Activated CD8-positive, alpha-beta memory T cell treated with anti-CD3 and anti-CD28 coated beads for 48 hours (primary cell): Measurements from ENCODE around the gene PHKA1.
"Not testable (repeated sequence)": the region's sequence is repeated elsewhere in the genome, so short reads cannot be mapped to it uniquely, and the experiment has no call there.

ENCODE experiments used
- DNase-seq, 3 experiments: peaks; one replicate each; pipeline ENCODE4 v3.0.0-alpha.2; 2020; ENCODE audit warnings: low read depth in 2 of 3, low spot score in 2 of 3

The PHKA1 gene

DNA sequence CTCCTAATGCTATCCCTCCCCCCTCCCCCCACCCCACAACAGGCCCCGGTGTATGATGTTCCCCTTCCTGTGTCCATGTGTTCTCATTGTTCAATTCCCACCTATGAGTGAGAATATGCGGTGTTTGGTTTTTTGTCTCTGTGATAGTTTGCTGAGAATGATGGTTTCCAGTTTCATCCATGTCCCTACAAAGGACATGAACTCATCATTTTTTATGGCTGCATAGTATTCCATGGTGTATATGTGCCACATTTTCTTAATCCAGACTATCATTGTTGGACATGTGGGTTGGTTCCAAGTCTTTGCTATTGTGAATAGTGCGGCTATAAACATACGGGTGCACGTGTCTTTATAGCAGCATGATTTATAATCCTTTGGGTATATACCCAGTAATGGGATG, 44.6 kb downstream of the PHKA1 start:
- not testable (repeated sequence) for DNase-seq

DNA sequence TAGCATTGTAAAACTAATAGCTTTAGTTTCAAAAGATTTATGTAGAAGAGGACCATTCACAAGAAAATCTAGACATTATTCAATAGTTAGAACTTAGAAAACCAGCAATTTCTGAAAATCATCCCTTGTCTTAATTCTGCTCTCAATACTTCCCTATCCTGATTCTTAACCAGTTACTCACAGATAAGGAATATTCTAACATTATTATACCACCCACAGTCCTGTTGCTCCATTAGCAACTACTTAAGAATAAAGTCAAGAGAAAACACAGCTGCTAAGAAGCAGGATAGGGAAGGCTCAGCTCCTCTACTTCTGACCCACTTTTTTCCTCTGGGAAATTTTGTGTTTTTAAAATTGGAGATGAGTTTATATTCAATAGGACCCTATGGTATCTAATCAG, 47.7 kb downstream of the PHKA1 start:
- no peak for DNase-seq

DNA sequence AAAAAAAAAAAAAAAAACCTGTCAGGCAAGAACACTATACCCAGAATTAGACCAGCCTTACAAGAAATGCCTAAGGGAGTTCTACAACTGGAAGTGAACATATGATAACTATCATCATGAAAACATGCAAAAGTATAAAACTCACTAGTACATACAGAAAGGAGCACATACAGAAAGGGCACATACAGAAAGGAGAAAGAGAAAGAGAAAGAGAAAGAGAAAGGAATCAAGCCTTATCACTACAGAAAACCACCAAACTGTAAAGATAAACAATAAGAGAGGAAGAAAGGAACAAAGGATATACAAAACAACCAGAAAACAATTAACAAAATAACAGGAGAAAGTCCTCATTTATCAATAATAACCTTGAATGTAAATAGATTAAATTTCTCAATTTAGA, 50.4 kb downstream of the PHKA1 start:
- DNase-seq: no peak

DNA sequence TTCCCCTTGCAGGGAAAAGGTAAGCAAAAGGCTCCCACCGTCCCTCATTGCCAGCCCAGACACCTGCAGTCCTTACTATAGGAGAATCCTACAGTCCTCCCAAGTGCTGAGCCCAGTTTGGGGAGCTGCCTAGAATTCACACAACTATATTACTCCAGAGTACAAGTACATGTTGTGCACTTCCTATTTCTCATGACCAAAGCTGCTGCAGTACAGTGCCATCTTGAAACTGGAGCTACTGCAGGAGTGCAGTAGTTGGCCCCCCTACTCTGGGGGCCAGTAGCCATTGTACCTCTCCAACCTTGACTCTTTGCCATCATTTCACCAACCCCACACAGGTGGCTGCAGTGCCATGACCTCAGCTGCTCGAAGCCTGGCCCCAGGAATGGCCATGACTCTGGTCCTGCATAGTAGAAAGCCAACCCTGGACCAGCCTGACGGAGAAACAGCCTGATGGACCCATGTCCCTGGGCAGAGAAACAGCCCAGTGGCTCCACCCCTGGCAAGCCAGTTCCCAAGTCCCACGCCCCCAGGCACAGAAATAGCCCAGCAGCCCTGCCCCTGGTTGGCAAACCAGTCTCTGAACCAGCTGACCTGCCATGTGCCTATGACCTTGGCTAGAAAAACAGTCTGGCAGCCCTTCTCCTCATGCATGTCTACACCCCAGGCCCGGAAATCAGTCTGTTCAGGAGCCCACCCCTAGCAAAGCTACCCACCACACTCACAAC, 51.9 kb downstream of the PHKA1 start:
- DNase-seq: no peak

DNA sequence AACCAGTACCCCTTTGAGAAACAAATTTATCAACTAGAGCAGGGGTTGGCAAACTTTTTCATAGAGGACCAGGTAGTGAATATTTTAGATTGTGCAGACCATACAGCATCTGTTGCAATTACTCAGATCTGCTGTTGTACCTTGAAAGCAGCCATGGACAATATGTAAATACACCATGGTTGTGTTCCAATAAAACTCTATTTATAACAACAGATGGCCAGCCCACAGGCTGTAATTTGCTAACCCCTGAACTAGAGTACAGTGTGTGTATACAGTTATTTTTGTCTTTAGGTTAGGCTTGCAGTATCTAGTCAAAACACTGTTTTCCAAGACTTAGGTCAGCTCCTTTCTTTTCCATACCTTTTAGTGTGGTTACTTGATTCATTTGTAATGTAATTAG, 54.4 kb downstream of the PHKA1 start:
- DNase-seq: no peak

DNA sequence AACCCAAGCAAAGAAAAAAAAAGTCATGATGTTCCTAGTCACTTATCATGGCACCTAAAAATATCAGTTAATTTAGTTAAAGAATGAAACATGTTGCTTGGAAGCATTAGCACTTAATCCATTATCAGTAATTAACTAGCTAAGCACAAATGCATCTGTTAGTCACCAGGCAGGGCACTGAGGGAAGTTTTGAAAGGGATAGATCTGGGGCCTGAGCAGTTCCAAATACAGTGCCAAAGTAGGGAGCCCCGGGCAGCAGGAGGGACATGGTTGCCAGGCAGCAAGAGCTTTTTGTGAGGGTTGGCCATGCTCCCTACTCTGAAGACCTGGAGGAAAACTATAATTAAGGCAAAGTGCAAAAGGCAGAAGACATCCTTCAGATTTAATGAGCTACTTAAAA, 62.0 kb downstream of the PHKA1 start:
- DNase-seq: no peak

DNA sequence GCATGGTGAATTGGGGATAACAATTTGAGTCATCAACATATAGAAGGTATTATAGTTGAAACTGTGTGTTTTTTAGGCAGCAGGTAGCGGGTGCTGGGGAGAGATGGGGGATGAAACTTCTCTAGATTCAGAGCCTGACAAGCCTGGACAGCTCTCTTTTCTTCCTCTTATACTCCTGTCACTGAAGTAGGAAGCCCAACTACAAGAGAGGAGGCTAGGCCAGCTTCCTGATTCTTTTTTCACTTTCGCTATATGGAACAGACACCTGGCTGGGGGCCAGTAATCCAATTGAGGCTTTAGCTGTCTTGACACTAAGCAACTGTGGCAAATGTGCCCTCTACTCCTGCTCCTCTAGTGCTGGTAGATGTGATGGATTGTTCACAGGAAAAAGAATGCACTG, 69.2 kb downstream of the PHKA1 start:
- DNase-seq: no peak

DNA sequence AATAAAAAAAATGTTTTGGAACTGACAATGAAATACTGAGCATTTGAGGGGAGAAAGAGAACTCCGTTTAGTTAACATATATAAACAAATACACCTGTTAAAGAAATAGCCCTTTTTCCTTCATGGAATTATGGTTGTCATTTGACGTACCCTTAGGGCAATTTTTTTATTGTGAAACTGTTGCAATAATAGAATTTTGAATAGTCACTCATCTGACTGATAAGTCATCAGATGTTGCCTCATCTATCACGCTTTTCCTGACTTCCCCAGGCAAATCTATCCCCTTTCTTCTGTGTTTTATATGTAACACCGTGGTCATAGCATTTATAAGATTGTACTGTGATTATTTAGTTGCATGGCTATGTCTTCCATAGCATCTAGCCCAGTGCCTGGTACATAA, 72.5 kb downstream of the PHKA1 start:
- DNase-seq: no peak

DNA sequence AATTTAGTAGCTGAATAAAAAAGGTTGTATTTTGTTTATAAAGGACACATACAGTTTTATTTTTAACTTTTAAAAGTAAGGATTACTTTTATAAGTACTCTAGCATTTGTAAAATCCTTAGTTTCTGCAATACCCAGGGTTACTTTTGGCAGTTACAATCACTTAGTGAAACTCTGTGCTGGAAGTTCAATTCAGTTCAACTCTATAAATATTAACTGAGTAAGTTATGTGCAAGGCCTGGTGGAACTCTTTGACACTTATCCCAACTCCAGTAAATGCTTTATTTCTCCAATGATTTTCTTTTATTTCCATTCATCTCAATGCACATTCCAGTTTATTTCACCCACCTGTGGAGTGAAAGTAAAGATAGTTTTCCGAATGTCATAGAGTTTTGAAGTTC, 78.2 kb downstream of the PHKA1 start:
- no peak for DNase-seq

DNA sequence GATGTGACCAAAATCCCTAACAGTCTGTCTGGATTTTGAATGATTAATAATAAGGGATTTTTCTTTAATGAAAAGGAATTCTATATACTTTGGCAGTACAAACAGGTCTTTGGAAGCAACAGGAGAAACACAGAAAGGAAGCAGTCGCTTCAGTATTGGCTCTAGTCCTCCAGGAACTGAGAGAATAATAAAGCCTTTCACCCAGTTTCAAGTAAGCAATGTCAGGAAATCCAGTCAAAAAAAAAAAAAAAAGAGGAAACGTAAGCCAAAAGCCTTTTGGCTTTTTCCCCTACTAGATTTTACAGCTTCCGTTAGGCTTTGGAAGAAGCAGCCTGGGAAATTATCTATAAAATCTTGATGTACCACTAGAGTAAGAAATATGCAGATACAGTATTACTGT, 79.8 kb downstream of the PHKA1 start:
- DNase-seq: no peak

DNA sequence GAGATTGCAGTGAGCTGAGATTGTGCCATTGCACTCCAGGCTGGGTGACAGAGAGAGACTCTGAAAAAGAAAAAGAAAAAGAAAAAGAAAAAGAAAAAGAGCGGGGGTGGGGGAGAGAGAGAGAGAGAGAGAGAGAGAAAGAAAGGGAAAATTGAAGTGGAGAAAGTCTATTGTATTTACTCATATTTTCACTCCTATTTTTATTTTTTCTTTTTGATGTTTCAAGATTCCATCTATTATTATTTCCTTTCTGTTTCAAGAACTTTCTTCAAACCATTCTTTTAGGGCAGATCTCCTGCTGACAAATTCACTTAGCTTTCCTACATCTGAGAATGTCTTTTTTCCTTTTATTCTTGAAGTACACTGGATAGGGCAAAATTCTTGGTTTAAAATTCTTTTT, 83.9 kb downstream of the PHKA1 start:
- DNase-seq: no peak

DNA sequence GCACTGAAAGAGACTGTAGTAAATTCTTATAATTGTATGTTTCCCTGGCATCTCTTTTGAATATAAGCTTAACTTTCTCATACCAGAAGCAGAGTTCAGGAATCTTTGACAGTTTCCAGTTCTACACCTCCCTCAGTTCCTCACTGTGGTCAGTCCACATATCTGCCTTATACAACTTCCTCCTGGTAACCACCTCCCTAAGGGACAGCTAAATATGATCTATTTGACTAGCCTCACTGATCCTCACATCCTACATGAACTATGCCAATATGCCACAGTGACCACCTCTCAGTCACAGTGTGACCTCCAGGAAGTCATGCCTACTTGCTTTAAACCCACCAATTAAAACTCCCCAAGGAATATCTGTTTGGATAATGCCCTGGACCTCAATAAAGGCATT, 89.9 kb downstream of the PHKA1 start:
- DNase-seq: no peak

DNA sequence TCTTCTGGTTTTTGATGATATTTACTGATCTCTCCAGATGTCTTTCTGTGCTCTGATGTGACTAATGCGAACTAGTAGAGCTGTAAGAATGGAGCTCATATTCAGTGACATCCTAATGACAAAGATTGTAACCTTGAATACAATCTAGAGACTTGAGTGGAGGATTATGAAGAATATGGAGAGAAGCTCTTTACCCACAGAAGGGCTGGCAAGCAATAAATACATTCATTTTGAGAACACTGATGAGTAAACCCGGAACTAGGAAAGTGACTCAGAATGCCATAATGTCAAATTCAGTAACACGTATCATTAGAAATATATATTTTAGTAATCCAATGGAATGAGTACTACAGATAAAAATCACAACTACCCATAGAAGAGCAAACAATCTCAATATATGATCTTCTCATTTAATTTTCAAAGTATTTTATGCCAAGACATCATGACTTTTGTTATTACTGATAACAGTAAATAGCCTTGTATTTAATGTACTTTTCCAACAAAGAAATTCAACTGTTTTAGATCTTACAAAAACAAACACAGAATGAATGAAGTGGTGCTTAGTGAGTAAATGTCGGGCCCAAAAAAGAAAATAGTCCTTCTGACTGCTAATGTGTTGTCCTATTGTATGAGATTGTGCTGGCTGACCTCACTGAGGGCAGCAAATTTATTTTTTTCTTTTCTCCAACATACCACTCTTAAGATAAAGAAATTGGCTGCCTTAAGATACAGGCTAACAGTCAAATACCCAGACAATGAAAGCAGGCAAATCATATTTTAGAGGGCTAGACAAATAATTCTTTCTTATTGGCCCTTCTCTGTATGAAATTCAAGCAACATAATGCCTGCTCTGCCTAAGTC, 92.3 kb downstream of the PHKA1 start:
- no peak for DNase-seq

DNA sequence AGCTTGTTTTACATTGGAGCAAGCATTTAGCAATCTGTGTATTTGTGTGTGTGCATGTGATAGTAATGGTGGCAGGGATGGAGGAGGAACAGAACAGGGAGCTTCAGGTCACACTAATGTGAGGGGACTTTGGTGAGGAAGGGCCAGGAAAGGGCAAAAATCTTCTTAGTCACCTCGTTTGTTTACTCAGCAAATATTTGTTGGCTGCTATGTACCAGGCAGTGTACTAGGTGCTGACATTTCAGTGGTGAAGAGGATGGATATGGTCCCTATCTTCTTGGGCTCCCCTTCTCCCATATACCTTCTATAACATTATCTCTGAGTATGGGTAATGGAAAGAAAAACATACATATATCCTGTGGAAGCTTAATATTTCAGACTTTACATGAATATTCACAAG, 92.9 kb downstream of the PHKA1 start:
- DNase-seq: no peak

DNA sequence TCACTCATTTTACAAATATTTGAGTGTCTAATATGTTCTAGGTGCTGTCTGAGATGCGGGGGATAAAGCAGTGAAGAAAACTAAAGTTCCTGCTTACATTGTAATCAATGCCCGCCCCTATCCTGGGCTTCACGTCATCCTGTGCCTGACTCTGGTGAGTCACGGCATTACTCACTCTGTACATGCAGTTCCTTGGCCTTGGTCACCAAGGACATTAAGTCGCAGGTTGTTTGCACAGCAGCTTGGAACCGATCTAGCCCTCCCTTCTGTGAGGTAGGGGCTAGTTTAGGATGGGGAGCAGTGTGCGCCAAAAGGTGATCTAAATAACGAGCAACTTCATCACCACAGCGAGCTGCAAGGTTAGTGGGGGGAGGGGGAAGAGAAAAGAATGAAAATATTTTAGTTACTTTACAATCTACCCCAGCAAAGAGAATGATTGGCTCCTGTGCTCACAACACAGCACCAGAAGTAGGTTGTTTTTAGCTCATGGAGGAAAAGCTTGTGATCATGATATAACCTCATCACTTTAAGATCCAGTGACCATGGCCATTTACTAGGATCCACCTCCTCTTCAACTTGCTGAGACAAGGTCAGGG, 93.5 kb downstream of the PHKA1 start:
- no peak for DNase-seq

DNA sequence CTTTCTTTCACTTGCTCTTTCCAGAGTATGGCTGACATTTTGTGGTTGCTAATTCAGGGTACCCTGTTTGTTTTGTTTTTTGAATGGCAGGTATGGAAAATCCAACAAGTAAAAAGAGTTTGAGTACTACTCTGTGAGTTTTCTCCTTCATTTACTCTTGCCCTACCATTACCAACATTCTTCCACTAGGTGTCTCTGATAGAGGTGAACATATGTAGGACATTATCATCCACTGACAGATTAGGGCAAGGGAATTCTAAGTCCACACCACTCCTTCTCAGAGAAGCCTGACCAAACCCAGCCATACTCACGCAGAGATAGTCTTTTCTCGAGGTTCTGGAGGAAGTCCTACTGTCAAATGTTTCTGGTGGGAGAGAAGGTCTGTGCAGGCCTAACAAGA, 104.8 kb downstream of the PHKA1 start:
- no peak for DNase-seq

DNA sequence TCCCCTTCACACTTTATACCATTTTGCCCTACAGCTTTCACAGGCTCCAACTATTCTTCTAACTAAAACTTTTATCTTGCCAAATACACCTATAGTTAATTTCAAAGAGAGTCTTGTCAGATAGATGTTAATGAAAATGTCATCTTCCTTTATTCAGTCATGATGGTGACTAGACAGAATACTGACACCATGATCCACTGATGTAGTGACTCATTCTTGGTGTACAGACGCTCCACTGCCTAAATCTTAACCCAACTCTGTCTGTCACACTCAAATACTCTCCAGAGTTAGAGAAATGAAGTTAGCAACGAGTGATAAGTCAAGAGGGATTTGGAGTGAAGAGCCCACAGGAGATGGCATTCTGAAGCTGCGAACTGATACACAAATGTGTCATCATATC, 109.4 kb downstream of the PHKA1 start:
- no peak for DNase-seq

DNA sequence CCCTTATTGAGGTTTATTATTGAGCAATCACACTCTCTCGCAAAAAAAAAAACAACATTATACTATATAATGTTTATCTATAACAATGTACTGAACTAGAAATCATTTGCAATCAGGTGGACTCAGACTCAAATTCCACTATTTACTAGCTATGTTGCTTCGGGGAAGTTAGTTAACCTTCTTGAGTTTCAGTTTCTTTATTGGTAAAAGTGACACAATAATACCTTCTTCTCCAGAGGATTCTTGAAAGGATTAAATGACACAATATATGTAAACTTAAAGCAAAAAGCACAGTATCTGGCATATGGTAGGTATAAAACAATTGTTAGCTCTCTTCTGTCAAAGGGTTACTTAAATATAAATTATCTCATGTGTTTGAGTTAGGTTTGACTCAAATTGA, 110.0 kb downstream of the PHKA1 start:
- no peak for DNase-seq

DNA sequence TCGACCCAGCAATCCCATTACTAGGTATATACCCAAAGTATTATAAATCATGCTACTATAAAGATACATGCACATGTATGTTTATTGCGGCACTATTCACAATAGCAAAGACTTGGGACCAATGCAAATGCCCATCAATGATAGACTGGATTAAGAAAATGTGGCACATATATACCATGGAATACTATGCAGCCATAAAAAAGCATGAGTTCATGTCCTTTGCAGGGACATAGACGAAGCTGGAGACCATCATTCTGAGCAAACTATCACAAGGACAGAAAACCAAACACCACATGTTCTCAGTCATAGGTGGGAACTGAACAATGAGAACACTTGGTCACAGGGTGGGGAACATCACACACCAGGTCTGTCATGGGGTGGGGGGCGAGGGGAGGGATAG, 123.1 kb downstream of the PHKA1 start:
- not testable (repeated sequence) for DNase-seq

DNA sequence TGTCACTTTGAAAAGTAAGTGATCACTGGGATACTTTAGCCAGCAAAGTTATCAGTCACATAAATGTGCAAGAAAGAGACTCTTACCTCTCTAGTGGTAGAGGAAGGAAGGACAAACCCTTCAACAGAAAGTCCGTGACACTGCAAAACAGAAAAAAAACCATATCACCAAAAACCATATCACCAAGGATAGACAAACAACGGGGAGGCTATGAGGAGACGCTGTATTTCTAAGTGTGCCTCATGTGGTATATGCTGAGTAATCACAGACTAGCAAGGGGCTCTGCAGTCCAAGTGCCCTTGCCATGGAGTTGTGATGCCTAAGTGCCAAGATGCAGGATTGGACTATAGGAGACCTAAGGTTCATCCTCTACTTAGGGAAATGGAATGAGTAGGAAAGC, 129.9 kb downstream of the PHKA1 start:
- DNase-seq: no peak

DNA sequence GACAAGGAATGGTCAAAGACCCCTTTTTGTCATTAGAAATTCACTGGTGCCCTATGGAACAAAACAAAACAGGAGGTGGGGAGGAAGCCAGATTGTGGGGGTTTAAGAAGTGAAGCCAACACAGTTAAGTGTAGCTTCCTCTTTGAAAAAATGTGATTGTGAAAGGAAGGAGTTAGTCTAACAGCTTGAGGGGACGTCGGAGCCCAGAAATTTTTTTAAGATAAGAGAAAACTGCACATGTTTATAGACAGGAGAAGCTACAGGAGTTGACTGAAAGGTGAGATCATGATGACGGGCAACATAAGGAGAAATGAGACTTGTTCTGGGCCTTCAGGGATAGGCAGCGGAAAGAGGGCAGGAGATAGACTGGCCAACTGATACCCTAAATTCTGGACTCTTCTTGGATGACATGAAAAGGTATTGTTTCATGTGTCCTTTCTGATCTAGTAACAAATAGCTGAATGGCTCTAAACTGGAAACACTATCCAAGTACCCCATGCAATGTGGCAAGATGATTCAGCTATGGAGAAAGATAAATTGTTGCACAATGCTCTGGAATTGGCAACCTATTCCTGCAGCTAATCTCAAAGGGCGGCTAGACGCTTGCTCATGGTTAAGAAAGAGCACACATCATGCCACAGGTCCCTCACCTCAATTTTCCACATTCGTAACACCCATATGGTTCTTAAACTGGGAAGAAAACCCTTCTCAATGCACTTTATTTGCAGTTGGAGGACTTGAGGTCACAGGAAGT, 137.8 kb downstream of the PHKA1 start:
- DNase-seq: no peak

DNA sequence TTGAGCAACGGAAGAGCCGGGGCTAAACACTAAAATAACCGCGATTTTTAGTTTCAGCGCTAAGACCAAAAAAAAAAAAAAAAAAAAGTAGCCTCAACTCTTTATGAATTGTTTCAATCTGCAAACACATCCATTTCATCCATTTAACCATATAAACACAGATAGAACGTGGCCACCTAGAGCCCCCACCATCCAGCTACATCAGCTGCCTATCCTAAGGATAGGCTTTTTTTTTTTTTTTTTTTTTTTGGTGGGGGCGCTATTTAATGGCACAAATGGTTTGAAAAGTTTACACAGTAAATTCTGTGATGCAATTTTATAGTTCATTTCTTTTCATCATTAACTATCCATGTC, 141.0 kb downstream of the PHKA1 start:
- DNase-seq: no peak
